ENCODE results near the gene FKBP9.
"Not testable (repeated sequence)": the region's sequence is repeated elsewhere in the genome, so short reads cannot be mapped to it uniquely, and the experiment has no call there.

The FKBP9 gene

GRCh38 chr7:33003111-33003510 is 45.9 kb downstream of the FKBP9 start:
- DNase-seq, result not testable (repeated sequence)

GRCh38 chr7:33004104-33004616 is 46.9 kb downstream of the FKBP9 start:
- not testable (repeated sequence) for DNase-seq

- not testable (repeated sequence) for DNase-seq
These were observed 48.0 kb downstream of the FKBP9 start for GRCh38 chr7:33005193-33005592.

- DNase-seq, result not testable (repeated sequence)
These were observed 48.5 kb downstream of the FKBP9 start for GRCh38 chr7:33005690-33006089.

DNA sequence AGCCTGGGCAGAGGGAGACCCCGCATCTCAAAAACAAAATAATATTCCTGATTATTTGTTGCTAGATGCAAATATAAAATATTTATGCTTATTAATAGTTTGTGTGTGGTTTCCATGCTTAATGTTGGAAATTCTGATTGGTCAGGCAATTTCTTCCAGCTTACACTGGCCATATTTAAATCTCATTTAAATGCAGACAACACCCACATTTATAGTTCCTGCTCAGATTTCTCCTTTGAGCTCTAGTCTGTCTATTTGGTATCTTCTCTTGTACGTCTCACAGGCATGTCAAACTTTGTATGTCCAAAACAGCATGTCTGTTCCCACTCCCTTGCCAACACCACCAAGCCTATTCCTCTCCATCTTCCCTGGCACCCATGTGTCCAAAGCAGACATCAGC is 52.5 kb downstream of the FKBP9 start:
- no peak for DNase-seq

- DNase-seq, result no peak
These were observed 55.1 kb downstream of the FKBP9 start for GRCh38 chr7:33012364-33012763.

GRCh38 chr7:33024189-33024757 is 67.0 kb downstream of the FKBP9 start:
- DNase-seq, result no peak

DNA sequence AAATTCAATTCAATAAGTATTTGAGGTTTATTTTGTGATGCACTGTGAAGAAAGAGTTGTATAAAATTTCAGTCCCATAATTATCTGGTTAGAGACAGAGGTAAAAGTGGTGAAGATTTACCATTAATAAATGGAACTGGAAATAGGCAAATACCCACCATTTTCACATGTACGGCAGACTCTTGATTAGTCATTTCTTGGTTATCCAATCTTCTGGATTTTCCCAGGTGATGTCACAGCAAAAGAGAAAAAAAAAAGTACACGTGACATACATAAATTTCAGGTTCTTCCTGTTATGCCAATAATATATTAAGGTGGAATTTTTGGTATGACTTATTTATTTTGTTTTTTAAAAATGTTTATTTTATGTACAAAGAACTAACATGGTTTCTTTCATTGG is 78.5 kb downstream of the FKBP9 start:
- DNase-seq, result no peak

DNA sequence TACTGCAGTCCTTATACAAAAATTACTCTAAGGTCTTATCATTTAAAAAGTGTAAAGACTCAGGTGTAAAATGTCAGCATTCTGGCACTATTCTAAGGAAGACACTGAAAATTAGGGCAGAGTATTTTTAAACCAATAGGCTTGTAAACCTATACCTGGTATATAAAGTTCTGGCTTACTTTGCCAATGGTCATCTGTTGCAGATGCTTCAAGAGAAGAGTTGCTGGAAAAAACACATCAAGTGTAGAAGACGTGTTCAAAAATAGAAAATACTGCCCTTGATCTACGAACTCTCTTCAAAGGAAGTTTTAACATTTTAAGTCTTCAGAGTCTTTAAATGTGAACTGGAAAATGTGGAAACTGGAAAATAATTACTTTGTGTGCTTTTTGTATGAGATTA is 81.4 kb downstream of the FKBP9 start:
- no peak for DNase-seq

GRCh38 chr7:33039257-33039902 is 82.1 kb downstream of the FKBP9 start:
- DNase-seq, result no peak

DNA sequence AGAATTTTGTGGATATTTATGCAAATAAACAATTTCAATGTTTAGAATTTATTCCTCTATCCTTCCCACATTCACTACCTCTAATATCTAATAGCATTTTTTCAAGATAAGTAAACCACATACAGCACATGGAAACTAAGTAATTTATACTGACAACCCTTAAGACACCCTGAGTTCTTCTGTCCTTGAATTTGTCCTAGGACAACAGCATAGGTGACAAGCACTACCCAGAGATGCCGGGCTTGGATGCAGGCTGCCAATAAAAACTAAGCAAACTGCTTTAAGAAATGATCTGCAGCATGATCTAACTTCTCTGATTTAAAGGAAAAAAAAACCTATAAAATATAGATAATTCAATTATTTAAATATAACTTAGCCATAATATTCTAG is 82.7 kb downstream of the FKBP9 start:
- no peak for DNase-seq

- DNase-seq, result no peak
These were observed 83.7 kb downstream of the FKBP9 start for GRCh38 chr7:33040803-33041516.

- no peak for DNase-seq
These were observed 84.6 kb downstream of the FKBP9 start for GRCh38 chr7:33041631-33042428.

DNA sequence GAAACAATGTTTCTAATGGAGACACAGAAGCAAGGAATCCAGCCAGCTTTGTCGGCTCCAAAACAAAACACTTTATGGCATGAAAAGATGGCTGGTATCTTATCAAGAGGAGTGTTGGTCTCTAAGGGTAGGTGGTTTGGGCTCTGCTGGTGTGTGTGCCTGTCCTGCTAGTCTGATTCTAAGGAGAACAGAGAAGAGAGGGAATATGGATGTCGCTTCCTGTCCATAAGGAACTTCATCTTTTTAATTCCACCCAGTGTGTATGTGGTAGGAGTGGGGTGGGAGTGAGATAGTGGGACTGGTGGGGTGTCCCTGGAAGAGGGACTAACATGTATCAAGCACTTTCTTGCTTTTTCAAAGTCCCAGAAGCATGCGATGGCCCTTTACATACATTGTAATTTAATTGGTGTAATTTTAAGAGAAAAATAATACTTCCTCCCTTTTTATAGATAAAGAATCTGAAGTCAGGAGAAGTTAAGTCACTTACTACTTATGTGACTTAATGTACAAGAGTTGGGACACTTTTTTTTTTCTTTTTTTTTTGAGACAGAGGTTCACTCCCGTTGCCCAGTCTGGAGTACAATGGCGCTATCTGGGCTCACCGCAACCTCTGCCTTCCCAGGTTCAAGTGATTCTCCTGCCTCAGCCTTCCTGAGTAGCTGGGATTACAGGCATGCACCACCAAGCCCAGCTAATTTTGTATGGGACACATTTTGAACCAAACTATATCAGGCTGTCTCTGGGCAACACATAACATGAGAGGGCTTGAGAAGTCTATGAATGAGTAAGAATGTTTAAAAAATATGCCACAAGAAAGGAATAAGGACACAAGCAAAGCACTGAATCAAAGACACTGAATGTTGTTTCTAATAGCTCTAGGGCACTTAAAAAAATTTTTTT is 86.5 kb downstream of the FKBP9 start:
- no peak for DNase-seq

DNA sequence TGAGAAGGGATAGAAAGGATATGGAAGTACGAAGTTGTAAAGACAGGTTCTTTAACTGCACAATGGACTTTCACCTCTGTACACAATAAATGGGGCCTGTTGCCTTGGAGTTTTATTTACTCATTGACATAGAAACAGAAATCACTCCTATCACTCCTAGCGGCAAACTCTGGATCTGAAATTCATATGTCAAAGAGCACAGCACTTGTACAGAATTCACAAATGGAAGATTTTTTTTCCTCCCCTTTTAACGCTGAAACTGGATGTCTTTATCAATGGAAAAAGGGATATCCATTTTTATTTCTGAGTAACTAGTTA is 87.1 kb downstream of the FKBP9 start:
- no peak for DNase-seq

DNA sequence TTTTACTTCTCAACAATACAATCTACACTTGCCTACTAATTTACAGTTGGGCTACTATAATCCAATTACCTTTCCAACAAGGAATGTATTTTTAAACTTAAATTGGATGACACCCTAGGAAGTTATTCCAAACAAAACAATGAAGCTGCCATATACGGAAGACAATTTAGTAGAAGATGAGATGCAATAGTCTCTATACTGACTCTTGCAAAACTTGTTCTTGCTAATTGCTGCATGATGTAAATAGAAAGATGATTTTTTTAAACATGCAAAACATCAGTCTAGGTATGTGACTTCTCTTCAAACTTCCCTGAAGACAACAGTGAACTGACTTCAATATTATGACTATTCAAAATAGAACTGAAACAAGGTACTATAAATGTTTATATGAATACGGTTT is 87.7 kb downstream of the FKBP9 start:
- DNase-seq, result no peak

DNA sequence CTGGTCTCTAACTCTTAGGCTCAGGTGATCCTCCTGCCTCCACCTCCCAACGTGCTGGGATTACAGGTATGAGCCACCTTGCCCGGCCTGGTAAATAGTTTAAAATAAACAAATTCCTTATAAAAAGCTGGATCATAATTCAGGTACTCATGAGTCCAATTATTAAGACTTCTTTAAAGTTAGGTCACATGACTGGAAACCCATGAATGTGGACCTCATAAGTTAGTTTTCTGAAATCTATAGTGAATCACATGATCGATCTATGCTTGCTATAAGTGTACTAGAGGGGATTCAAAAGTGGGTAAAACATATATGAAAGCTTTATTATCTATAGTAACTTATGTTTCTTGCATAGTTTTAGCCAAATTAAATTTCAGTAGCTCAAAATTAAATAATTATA is 91.0 kb downstream of the FKBP9 start:
- no peak for DNase-seq

DNA sequence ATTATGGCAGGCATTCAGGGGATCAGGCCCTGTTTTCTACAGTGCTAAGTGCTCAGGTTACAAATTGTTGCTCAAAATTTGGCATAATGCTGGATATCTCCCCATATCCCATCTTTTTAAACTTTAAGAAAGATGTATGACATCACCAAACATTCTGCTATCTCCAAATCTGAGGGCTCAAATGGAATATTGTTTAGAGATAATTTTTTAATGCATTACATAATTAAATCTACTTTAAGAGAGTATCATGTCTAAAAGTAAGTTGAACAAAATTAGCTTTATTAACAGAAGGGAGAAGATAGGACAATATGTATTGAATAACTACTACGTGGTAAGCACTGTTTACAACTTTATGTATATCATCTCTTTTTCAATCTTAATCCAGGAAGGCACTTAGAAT is 91.5 kb downstream of the FKBP9 start:
- no peak for DNase-seq

- peak in 4 of 58 donors; percentile 1 to 15 (median 2) for DNase-seq
These were observed 93.5 kb downstream of the FKBP9 start for GRCh38 chr7:33050535-33051318.

DNA sequence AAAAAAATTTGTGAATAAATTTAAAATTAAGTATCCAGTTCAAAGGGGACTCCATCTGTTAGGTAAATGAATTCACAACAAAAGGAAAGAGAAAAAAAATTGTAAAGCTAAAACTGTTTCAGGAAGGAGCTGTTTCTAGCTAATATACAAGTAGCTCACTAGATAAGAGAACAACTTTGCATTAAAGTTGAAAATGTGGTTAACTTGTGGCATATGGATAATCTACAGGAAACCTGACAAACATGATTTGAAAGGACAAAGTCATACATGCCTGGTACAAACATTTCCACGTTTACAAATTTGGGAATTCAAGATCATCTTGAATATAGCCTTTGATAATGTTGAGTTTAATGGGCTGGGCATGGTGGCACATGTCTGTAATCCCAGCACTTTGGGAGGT is 96.5 kb downstream of the FKBP9 start:
- no peak for DNase-seq

All from anterior cingulate cortex (tissue), 58 donors.